ENCODE data around the gene MMP19.

Gene MMP19

DNA sequence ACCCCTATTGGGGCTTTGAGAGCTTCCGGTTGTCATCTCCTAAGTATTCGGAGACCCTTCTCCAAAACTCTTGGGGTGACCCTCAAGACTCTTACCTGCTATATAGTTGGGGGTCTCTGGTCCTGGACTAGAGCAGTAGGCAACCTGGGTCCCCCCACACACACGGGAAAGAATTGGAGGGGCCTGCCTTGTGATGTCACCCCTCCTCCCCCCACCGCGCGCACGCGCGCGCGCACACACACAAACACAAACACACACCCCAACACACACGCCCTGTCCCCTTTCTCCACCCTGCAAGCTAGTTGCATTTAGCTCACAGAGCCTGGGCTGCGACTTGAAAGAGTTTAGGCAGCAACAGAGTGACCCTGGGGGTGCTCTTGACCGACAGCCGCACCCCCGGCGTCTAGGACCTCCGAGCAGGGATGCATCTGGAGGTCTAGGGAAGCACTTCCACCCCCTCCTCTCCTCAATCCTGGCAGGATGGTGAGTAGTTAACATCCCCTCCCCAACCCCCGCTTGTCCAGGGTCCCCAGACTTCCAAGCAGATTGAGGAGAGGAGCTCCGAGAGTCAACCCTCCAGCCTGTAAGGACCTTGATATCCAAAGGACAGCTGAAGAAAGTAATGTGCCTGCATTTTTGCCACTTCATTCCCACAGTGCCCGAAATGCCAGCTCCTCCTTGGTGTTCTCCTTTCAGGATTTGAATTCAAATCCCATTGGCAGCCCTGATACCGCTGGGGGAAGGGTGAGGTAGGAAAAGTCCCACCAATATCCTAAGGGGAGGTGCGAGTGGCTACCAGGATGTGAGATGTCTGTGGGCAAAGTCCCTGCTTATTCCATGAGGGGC is 11.9 kb downstream of the MMP19 start:
- TF ChIP-seq ZNF274 (IDR thresholded peaks at IDR 0.05; ENCODE audit: low read depth, low read length) = no peak
- peak overlapping the region; percentile 74 for H3K4me3 ChIP-seq (ENCODE audit: low read length)

DNA sequence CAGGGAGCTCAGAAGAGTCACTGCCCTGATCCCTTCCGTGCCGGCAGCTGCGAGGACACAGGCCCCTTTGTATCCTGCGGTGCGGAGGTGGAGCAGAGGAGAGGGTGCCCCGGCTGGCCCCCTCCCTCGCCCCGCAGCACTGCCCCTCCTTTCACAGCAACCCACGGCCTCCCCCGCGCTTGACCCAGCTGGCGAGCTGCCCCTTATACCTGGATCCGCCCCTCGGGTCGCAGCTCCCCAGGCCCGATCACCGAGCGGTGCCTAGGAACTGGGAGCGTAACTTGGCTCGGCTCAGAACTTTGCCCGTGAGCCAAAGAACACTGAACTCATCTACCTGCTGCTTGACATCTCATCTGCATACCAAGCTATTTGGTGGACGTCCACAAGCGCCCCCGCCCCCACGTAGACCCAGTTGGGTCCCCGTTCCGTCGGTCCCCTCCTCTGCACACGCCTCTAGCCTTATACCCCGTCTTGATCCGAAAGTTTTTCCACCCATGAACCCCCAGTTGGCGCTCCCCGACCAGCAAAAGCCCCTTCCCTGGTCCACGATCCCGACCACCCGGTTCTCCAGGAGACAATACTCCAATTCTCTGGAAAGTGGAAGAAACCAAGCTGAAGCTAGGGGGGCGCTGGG is 12.7 kb downstream of the MMP19 start:
- no peak for TF ChIP-seq ZNF274 (IDR thresholded peaks at IDR 0.05; ENCODE audit: low read depth, low read length)
- H3K4me3 ChIP-seq (ENCODE audit: low read length) = peak overlapping the region; percentile 74

DNA sequence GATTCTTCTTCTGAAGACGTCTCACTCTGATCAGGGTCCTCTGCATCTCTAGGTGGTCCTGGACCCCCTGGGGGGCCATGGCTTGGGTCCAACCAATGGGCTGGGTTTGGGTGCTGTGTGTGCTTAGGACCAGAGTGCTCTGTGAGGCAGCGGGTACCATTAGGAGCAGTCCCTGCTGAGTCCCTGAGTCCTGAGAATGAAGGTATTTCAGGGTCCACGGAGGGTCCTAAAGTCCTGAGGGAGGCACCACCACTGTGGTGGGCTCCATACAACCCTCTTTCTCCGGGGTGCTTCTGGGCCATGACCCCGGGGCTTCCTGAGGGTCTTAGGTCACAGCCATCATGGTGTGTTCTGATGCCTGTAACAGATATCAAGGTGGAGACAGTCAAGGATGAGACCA is 14.4 kb downstream of the MMP19 start:
- no peak for TF ChIP-seq ZNF274 (IDR thresholded peaks at IDR 0.05; ENCODE audit: low read depth, low read length)
- peak overlapping the region; percentile 77 for H3K4me3 ChIP-seq (ENCODE audit: low read length)

- no peak for TF ChIP-seq ZNF274 (IDR thresholded peaks at IDR 0.05; ENCODE audit: low read depth, low read length)
- peak overlapping the region; percentile 16; the same call in 1 of the 2 replicates for H3K4me3 ChIP-seq (ENCODE audit: low read length)
Measured at GRCh38 chr12:55827806-55828205, 14.9 kb downstream of the MMP19 start.

DNA sequence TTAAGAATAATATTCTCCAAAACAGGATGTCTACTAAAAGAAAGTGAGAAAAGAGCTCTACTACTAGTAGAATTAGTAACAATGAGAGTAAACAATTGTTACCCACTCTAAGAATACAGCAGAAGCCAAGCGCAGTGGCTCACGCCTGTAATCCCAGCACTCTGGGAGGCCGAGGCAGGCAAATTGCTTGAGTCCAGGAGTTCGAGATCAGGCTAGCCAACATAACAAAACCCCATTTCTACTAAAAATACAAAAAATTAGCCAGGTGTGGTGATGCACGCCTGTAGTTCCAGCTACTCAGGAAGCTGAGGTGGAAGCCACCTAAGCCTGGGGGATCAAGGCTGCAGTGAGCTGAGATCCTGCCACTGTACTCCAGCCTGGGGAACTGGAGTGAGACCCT is 18.0 kb downstream of the MMP19 start:
- TF ChIP-seq ZNF274 (IDR thresholded peaks at IDR 0.05; ENCODE audit: low read depth, low read length) = no peak
- peak overlapping the region; percentile 16; the same call in 1 of the 2 replicates for H3K4me3 ChIP-seq (ENCODE audit: low read length)

DNA sequence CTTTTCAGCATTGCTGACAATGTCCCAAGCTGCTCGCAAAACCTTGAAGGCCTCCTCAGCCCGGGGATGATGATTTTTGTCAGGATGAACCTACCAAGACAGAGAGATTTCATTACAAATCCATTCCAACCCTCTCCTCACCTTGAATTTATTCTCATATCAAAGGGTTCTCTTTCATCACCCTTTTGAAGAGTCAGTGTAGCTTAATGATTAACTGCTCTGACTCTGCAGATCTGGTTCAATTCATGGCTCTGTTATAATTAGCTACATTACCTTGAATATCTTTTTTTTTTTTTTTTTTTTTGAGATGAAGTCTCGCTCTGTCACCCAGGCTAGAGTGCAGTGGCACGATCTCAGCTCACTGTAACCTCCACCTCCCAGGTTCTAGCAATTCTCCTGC is 19.3 kb downstream of the MMP19 start:
- TF ChIP-seq ZNF274 (IDR thresholded peaks at IDR 0.05; ENCODE audit: low read depth, low read length) = no peak
- no peak overlapping the region for H3K4me3 ChIP-seq (ENCODE audit: low read length)

DNA sequence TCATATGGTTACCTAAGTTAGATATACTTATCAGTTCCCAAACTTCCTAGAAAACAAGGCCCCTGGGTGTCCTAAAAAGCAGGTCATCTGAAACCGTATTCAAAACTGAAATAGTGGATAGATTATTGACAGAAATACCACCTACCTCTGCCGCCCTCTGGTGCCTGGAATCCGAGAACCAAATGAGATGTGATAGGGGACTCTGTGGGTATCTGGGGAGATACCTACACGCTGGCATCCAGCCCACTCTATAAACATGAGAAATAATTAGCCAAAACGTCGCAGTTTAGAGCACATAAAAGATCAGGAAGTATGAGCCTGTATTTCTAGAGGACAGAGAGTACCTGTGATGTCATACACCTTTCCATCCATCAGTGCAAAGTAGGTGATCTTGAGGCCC is 20.5 kb downstream of the MMP19 start:
- no peak overlapping the region for H3K4me3 ChIP-seq (ENCODE audit: low read length)
- no peak for TF ChIP-seq ZNF274 (IDR thresholded peaks at IDR 0.05; ENCODE audit: low read depth, low read length)

DNA sequence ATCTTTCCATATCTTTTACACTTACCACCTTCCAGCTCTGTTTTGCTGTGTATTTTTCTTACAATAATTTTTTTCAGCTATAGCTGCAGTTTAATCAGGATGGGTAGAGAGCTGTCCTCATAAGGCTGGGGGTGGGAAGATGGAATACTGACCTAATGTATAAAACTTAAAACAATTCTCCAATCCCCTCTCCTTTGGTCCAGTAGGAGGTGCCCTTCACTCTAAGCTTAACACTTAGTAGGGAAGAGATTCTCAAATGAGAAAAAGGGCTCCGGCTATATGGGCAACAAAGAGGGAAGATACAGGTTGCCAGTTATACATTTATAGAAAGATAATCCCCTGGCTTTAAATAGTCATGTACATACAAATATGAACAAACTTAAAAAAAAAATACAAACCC is 22.1 kb downstream of the MMP19 start:
- H3K4me3 ChIP-seq (ENCODE audit: low read length) = no peak overlapping the region
- no peak for TF ChIP-seq ZNF274 (IDR thresholded peaks at IDR 0.05; ENCODE audit: low read depth, low read length)

- no peak for TF ChIP-seq ZNF274 (IDR thresholded peaks at IDR 0.05; ENCODE audit: low read depth, low read length)
- H3K4me3 ChIP-seq (ENCODE audit: low read length) = peak overlapping the region; percentile 92
Measured at GRCh38 chr12:55818886-55819285, 23.9 kb downstream of the MMP19 start.

- no peak for TF ChIP-seq ZNF274 (IDR thresholded peaks at IDR 0.05; ENCODE audit: low read depth, low read length)
Measured at GRCh38 chr12:55818140-55818728, 24.5 kb downstream of the MMP19 start.

DNA sequence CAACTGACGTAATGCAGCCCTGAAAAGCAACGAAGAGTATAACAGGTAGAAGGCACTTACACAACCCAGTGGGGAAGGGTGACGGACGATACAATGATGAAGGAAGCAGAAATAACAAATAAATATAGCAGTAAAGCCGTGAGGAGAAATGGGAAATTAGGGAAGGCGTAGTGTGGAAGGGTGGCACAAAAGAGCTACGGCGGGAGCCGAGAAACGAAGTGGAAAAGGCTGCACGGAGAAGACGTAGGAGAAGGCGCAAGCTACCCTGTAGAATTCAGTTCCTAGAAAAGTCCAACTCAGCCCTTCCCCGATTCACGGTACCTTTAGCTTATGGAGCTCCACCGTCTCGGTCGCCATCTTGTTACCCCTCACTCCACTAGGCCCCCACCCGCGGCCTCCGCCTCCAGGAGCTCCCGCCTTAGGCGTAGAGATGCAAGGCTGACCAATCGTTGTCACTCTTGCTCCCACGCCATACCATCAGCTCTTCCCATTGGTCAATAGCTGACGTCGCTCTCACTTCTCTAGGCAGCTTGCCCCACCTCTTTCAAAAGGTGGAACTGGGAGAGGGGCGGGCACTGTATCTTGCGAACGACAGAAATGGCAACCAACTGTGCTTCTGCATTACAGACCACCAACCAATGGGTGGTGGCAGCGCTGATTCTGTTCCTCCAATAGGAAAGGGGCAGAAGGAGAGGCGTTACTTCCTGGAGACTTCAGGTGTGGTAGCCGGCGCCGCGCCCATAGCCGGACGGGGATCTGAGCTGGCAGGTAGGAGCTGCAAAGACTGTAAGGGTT is 25.2 kb downstream of the MMP19 start, which contains the start of the genes ORMDL2 and SARNP:
ORMDL2 (plus strand) TSS at position 697 of the 795 bp plus-strand sequence. CDS start 959 bp downstream, outside the sequence.
SARNP (minus strand) TSS at position 380 of the 795 bp plus-strand sequence; CDS start at position 357, 23 bp downstream.
- H3K4me3 ChIP-seq (ENCODE audit: low read length) = peak within 1 kb of the TSS; percentile 92
- TF ChIP-seq ZNF274 (IDR thresholded peaks at IDR 0.05; ENCODE audit: low read depth, low read length) = no peak

More at GRCh38 chr12:55818140-55818728, 24.5 kb downstream of the MMP19 start:
- H3K4me3 ChIP-seq (ENCODE audit: low read length) = peak overlapping the region; percentile 92

- peak overlapping the region; percentile 90 for H3K4me3 ChIP-seq (ENCODE audit: low read length)
- no peak for TF ChIP-seq ZNF274 (IDR thresholded peaks at IDR 0.05; ENCODE audit: low read depth, low read length)
Measured at GRCh38 chr12:55816881-55817344, 25.8 kb downstream of the MMP19 start.

- no peak overlapping the region for H3K4me3 ChIP-seq (ENCODE audit: low read length)
- TF ChIP-seq ZNF274 (IDR thresholded peaks at IDR 0.05; ENCODE audit: low read depth, low read length) = no peak
Measured at GRCh38 chr12:55815473-55815872, 27.3 kb downstream of the MMP19 start.

DNA sequence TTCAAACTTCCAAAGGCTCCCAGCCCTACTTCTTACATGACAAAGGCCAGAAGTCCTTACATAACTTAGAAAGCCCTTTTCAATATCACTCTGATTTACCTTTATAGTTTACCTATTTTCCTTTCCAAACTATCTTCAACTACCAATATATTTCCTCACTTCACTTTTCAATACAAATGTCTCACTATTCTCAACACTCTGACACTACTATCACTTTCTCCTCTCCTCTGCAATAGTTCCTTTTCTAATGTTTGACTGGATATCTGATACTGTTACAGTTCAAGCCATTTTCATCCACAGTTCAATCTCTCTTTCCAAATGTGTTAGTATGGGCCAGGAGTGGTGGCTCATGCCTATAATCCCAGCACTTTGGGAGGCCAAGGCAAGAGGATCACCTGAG is 28.5 kb downstream of the MMP19 start:
- no peak for TF ChIP-seq ZNF274 (IDR thresholded peaks at IDR 0.05; ENCODE audit: low read depth, low read length)
- no peak overlapping the region for H3K4me3 ChIP-seq (ENCODE audit: low read length)

Data from GM08714 (cell line).